NB4 (cell line): Measurements from ENCODE around the gene RADIL.

ENCODE experiments used
- DNase-seq: peaks from one replicate; pipeline ENCODE4 v3.0.0; 2010; ENCODE audit warnings: low read depth
- H3K4me3 ChIP-seq: one replicate; pipeline ENCODE4 v1.5.1; 2011; ENCODE audit warnings: mild to moderate bottlenecking, low read depth, low read length, moderate library complexity
- CTCF ChIP-seq: IDR thresholded peaks from one replicate; pipeline ENCODE4 v1.5.1; 2012; ENCODE audit warnings: low read depth, low read length
- MAX ChIP-seq: IDR thresholded peaks from 2 replicates; pipeline ENCODE4 v1.6.1; 2011; ENCODE audit warnings: low read depth, low read length
- MYC ChIP-seq: IDR thresholded peaks from 2 replicates; pipeline ENCODE4 v1.6.1; 2011; ENCODE audit warnings: low read depth, low read length
- POLR2A ChIP-seq: IDR thresholded peaks from 2 replicates; pipeline ENCODE4 v1.6.1; 2011; ENCODE audit warnings: mild to moderate bottlenecking; ENCODE audit not compliant: insufficient read length; ENCODE audit errors: extremely low read depth

RADIL gene

GRCh38 chr7:4790516-4790991 is 93.0 kb downstream of the RADIL start:
- H3K4me3 ChIP-seq = no peak overlapping the region
- TF ChIP-seq MYC (no peak), POLR2A (no peak), CTCF (no peak), MAX (no peak)
- no peak for DNase-seq

GRCh38 chr7:4790078-4790465 is 93.4 kb downstream of the RADIL start:
- no peak overlapping the region for H3K4me3 ChIP-seq
- DNase-seq = no peak
- TF ChIP-seq CTCF = no peak
- no peak for TF ChIP-seq MYC
- TF ChIP-seq MAX = no peak
- no peak for TF ChIP-seq POLR2A

GRCh38 chr7:4789194-4790077 is 94.1 kb downstream of the RADIL start:
- H3K4me3 ChIP-seq = no peak overlapping the region
- TF ChIP-seq MYC (no peak), CTCF (no peak), POLR2A (no peak), MAX (no peak)
- DNase-seq = no peak

GRCh38 chr7:4788627-4789189 is 94.8 kb downstream of the RADIL start:
- H3K4me3 ChIP-seq = no peak overlapping the region
- no peak for DNase-seq
- TF ChIP-seq POLR2A = no peak
- TF ChIP-seq CTCF = no peak
- TF ChIP-seq MYC = no peak
- TF ChIP-seq MAX = no peak

- no peak for DNase-seq
- TF ChIP-seq CTCF = no peak
- no peak for TF ChIP-seq MAX
- TF ChIP-seq MYC = no peak
- TF ChIP-seq POLR2A = no peak
- no peak overlapping the region for H3K4me3 ChIP-seq
Measured at GRCh38 chr7:4787947-4788626, 95.4 kb downstream of the RADIL start.
